A673 (cell line): ENCODE data around the gene HRH2. TPM values are rescaled to one million over a fixed set of nuclear protein-coding genes. Genes with fewer than 3 reads are reported as not detected.

Experiments
- BruUV-seq: library from RNA; stranded (reverse); fragments of 400-500 nt; replicated peaks from 2 replicates; lab custom pipeline; 2021; lab: Mats Ljungman, UMichigan
- CTCF ChIA-PET: fragments of 300-600 bp; sonication (Branson Sonifier 250); formaldehyde crosslinking; loops from one replicate; lab custom pipeline; 2022; ENCODE audit warnings: antibody characterized with exemption; lab: Charles Lee
- POLR2A ChIA-PET: fragments of 300-600 bp; sonication (Branson Sonifier 250); formaldehyde crosslinking; loops from one replicate; lab custom pipeline; 2022; ENCODE audit warnings: antibody characterized with exemption; ENCODE audit not compliant: low non-redundant PET; lab: Charles Lee
- DNase-seq: peaks from one replicate; pipeline ENCODE4 v3.0.0-alpha.2; 2015; ENCODE audit warnings: low spot score
- H3K27ac ChIP-seq: fragments of 200-600 bp; sonication (generic); 2 replicates; pipeline ENCODE4 v1.5.1; 2016; ENCODE audit warnings: mixed run types, low read depth, mild to moderate bottlenecking, mixed read lengths, antibody characterized with exemption, low read length; ENCODE audit not compliant: poor library complexity, severe bottlenecking
- H3K27me3 ChIP-seq: fragments of 200-600 bp; sonication (generic); replicated peaks from 2 replicates; pipeline ENCODE4 v1.6.1; 2017; ENCODE audit warnings: mixed run types, low read depth, mild to moderate bottlenecking, mixed read lengths, antibody characterized with exemption, low read length; ENCODE audit not compliant: insufficient read depth, poor library complexity
- H3K36me3 ChIP-seq: fragments of 200-600 bp; sonication (generic); 2 replicates; pipeline ENCODE4 v1.6.1; 2016; ENCODE audit warnings: mixed run types, mild to moderate bottlenecking, mixed read lengths, antibody characterized with exemption, low read length; ENCODE audit not compliant: insufficient read depth, poor library complexity, severe bottlenecking
- H3K4me1 ChIP-seq: fragments of 200-600 bp; sonication (generic); 2 replicates; pipeline ENCODE4 v1.6.1; 2017; ENCODE audit warnings: mixed run types, mild to moderate bottlenecking, mixed read lengths, antibody characterized with exemption, low read length; ENCODE audit not compliant: insufficient read depth, poor library complexity, severe bottlenecking
- H3K4me3 ChIP-seq: fragments of 200-600 bp; sonication (generic); 2 replicates; pipeline ENCODE4 v1.5.1; 2016; ENCODE audit warnings: low read depth, mixed run types, mild to moderate bottlenecking, mixed read lengths, low read length; ENCODE audit not compliant: poor library complexity, severe bottlenecking
- H3K9me3 ChIP-seq: fragments of 200-600 bp; sonication (generic); 2 replicates; pipeline ENCODE4 v1.6.1; 2016; ENCODE audit warnings: mixed run types, low read depth, mild to moderate bottlenecking, mixed read lengths, antibody characterized with exemption, low read length; ENCODE audit not compliant: poor library complexity, severe bottlenecking
- EZH2 ChIP-seq: fragments of 200-600 bp; sonication (generic); IDR thresholded peaks from 2 replicates; pipeline ENCODE4 v1.6.1; 2017; ENCODE audit warnings: borderline replicate concordance, low read depth, mild to moderate bottlenecking, mixed read lengths, antibody characterized with exemption, low read length; ENCODE audit not compliant: poor library complexity, severe bottlenecking
- intact Hi-C: fragments of 100-400 bp; cut with micrococcal nuclease; formaldehyde crosslinking; loops from one replicate; pipeline ENCODE4 v1.10.0; 2022; ENCODE audit not compliant: unreplicated experiment
- total RNA-seq: library from RNA; stranded (reverse); gene quantifications from 2 replicates; pipeline ENCODE4 v1.2.3, GENCODE V29; 2021
- TF ChIP-seq, protein P1 (sequence below): fragments of 300-800, 200-600 bp; sonication (generic); conservative IDR thresholded peaks from 2 replicates; pipeline ENCODE4 v1.5.1; 2017; ENCODE audit warnings: low read depth, mild to moderate bottlenecking, antibody characterized with exemption, low read length, moderate library complexity, mixed read lengths

HRH2 gene
- total RNA-seq, 1 experiment from 2014 or later, result not detected

DNA sequence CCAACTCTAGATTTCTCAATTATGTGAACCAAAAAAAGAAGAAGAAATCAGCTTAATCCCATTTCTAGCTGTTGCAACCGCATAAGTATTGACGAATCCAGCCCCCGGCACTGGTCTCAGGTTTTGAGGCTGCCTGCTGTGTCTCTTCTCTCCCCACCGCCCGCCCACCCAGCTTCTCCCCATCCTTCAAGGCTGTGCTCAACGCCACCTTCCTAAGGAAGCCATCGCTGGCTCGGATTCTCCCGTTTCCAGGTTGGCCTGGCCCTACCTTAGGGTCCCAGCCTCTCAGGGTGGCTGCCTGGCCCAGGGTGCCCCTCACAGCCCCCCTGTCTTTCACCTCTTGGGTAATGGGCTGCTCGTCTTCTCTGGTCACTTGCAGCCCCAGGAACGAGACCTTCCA lies 77.8 kb downstream of the HRH2 start:
- TF ChIP-seq, protein P1, sequence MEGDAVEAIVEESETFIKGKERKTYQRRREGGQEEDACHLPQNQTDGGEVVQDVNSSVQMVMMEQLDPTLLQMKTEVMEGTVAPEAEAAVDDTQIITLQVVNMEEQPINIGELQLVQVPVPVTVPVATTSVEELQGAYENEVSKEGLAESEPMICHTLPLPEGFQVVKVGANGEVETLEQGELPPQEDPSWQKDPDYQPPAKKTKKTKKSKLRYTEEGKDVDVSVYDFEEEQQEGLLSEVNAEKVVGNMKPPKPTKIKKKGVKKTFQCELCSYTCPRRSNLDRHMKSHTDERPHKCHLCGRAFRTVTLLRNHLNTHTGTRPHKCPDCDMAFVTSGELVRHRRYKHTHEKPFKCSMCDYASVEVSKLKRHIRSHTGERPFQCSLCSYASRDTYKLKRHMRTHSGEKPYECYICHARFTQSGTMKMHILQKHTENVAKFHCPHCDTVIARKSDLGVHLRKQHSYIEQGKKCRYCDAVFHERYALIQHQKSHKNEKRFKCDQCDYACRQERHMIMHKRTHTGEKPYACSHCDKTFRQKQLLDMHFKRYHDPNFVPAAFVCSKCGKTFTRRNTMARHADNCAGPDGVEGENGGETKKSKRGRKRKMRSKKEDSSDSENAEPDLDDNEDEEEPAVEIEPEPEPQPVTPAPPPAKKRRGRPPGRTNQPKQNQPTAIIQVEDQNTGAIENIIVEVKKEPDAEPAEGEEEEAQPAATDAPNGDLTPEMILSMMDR, result no peak
- TF ChIP-seq EZH2, result no peak
- Histone ChIP-seq H3K9me3 (no peaks in the 10 kb centered on the region), H3K4me1 (no peaks in the 10 kb centered on the region), H3K4me3 (no peak overlapping the region), H3K27me3 (peaks cover 31% of the 10 kb centered on the region), H3K36me3 (no peaks in the 10 kb centered on the region), H3K27ac (no peak overlapping the region)
- BruUV-seq, result no TSS peak
- intact Hi-C loops, result no loop called here
- DNase-seq, result no peak
- ChIA-PET POLR2A (no interaction called here), CTCF (no interaction called here)

DNA sequence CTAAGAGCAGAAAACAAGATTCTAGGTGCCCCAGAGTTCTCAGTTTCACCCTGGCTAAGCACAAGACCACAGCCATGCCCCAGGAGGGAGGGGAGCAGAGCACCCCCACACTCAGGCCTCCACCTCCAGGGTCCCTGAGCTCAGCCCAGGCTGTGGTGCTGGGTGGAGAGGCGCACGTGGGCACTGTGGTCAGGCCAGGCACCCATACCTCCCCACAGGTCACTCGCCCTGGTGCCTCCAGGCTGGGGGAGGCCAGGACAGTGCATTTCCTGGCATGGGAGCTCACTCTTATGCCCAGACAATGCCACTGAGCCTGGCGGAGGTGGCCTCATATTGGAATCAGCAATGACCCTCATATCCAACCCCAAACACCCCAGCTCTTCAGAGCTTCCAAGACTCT lies 78.8 kb downstream of the HRH2 start:
- no TSS peak for BruUV-seq
- POLR2A ChIA-PET, result no interaction called here
- H3K4me1 ChIP-seq, result no peaks in the 10 kb centered on the region
- CTCF ChIA-PET, result no interaction called here
- H3K4me3 ChIP-seq, result no peak overlapping the region
- DNase-seq, result no peak
- H3K9me3 ChIP-seq, result no peaks in the 10 kb centered on the region
- no peaks in the 10 kb centered on the region for H3K36me3 ChIP-seq
- intact Hi-C loops, result no loop called here
- H3K27me3 ChIP-seq, result peaks cover 39% of the 10 kb centered on the region
- no peak for TF ChIP-seq EZH2
- TF ChIP-seq, protein P1, result no peak
- no peak overlapping the region for H3K27ac ChIP-seq

DNA sequence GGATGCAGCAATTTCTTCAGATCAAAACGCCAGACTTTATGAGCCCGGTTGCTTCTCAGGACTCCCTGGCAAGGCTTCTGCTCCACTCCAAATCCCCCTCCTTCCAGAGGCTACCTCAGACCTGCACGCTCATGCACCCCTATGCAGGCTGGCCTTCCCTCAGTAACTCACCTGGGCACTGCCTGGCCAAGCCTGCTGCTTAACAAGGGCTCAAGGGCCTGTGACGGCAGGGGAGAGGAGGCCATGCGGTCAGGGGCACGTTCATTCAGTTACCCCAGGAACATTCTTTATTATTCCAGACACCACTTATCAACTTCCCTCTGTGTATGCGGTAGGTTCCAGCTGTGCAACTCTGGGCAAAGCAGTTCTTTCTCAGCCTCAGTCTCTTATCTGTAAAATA lies 79.6 kb downstream of the HRH2 start:
- BruUV-seq, result no TSS peak
- H3K27me3 ChIP-seq, result peaks cover 37% of the 10 kb centered on the region
- no peak overlapping the region for H3K27ac ChIP-seq
- TF ChIP-seq, protein P1, result no peak
- no peak for TF ChIP-seq EZH2
- no peaks in the 10 kb centered on the region for H3K36me3 ChIP-seq
- no peak for DNase-seq
- ChIA-PET POLR2A (no interaction called here), CTCF (no interaction called here)
- intact Hi-C loops, result no loop called here
- no peak overlapping the region for H3K4me3 ChIP-seq
- H3K9me3 ChIP-seq, result no peaks in the 10 kb centered on the region
- H3K4me1 ChIP-seq, result no peaks in the 10 kb centered on the region
